ENCODE results near the gene PPP1R2. TPM values are rescaled to one million over a fixed set of nuclear protein-coding genes. Genes with fewer than 3 reads are reported as not detected.

Gene PPP1R2
- total and polyA plus RNA-seq, 2 donors from 2014 or later: 34.0 to 49.0 TPM

DNA sequence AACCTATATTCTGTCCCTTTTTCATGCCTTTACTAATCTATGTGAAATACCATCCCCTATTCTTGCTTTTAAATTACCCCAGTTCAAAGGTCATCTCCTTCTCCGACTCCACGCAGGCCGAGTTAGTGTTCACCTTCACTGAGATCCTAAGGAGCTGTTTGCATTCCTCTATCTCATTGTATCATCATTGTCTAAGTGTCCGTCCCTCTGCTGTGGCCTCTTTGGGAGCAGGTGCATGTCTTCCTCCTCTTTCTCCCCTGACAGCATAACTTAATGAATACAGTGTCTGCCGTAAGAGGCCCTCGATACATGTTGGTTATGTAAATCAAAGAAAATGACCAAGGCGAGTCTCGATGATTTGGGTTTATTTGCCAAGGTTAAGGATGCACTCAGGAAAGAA, 4.9 kb upstream of the PPP1R2 start:
- FAIRE-seq (no peak), DNase-seq (no peak)
- no peak overlapping the region for H3K27ac ChIP-seq (ENCODE audit: low read depth in 2 of 2, low read length in 2 of 2)
- H3K27me3 ChIP-seq (ENCODE audit: control insufficient read depth, insufficient read depth, low read length): no peaks in the 10 kb centered on the region
- TF ChIP-seq, protein P1, sequence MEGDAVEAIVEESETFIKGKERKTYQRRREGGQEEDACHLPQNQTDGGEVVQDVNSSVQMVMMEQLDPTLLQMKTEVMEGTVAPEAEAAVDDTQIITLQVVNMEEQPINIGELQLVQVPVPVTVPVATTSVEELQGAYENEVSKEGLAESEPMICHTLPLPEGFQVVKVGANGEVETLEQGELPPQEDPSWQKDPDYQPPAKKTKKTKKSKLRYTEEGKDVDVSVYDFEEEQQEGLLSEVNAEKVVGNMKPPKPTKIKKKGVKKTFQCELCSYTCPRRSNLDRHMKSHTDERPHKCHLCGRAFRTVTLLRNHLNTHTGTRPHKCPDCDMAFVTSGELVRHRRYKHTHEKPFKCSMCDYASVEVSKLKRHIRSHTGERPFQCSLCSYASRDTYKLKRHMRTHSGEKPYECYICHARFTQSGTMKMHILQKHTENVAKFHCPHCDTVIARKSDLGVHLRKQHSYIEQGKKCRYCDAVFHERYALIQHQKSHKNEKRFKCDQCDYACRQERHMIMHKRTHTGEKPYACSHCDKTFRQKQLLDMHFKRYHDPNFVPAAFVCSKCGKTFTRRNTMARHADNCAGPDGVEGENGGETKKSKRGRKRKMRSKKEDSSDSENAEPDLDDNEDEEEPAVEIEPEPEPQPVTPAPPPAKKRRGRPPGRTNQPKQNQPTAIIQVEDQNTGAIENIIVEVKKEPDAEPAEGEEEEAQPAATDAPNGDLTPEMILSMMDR (IDR thresholded peaks at IDR 0.05; ENCODE audit: borderline replicate concordance, extremely low read depth, insufficient read depth): no peak
- H3K4me3 ChIP-seq (ENCODE audit: low read length in 3 of 3): no peak overlapping the region
- intact Hi-C loops (cut with DNase I): no loop called here
- H3K9ac ChIP-seq (ENCODE audit: low read length in 3 of 3): no peak overlapping the region
- peaks cover 2 to 12% (median 9%) of the 10 kb centered on the region in 3 donors for H3K4me1 ChIP-seq (ENCODE audit: control insufficient read depth in 2 of 3, insufficient read depth in 2 of 3, low read depth in 1 of 3, low read length in 3 of 3)
- H3K9me3 ChIP-seq (ENCODE audit: control insufficient read depth in 2 of 3, insufficient read depth in 1 of 3, low read length in 3 of 3): no peaks in the 10 kb centered on the region
- H3K36me3 ChIP-seq (ENCODE audit: control insufficient read depth in 2 of 3, insufficient read depth in 3 of 3, low read length in 3 of 3): no peaks in the 10 kb centered on the region

DNA sequence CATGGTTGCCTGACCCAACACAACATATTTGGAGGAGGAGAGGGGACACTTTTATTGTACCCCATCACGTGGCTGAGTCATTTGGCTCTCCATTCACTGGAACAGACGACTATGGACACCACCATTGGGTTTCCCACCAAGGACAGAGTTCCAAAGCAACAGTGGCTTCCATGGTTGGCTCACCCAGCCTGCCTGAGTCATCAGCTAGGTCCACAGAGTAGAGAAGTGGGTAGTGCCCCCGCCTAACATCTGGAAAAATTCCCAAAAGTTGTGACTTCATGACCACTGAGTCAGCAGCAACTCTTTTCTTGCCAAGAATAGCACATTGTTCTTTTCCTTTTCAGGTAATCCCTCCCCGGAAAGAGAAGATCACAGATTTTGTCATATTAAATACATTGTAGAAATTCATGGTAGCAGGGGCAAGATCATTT, 3.0 kb upstream of the PPP1R2 start:
- no peak overlapping the region for H3K27ac ChIP-seq (ENCODE audit: low read depth in 2 of 2, low read length in 2 of 2)
- H3K27me3 ChIP-seq (ENCODE audit: control insufficient read depth, insufficient read depth, low read length): no peaks in the 10 kb centered on the region
- no peak overlapping the region for H3K4me3 ChIP-seq (ENCODE audit: low read length in 3 of 3)
- peak in 1 of 5 donors; percentile 82 for DNase-seq
- FAIRE-seq: no peak
- no peak overlapping the region for H3K9ac ChIP-seq (ENCODE audit: low read length in 3 of 3)
- H3K9me3 ChIP-seq (ENCODE audit: control insufficient read depth in 2 of 3, insufficient read depth in 1 of 3, low read length in 3 of 3): no peaks in the 10 kb centered on the region
- H3K36me3 ChIP-seq (ENCODE audit: control insufficient read depth in 2 of 3, insufficient read depth in 3 of 3, low read length in 3 of 3): no peaks in the 10 kb centered on the region
- H3K4me1 ChIP-seq (ENCODE audit: control insufficient read depth in 2 of 3, insufficient read depth in 2 of 3, low read depth in 1 of 3, low read length in 3 of 3): peaks cover 2 to 12% (median 11%) of the 10 kb centered on the region in 3 donors
- intact Hi-C loops (cut with DNase I): no loop called here
- TF ChIP-seq, protein P1 (IDR thresholded peaks at IDR 0.05; ENCODE audit: borderline replicate concordance, extremely low read depth, insufficient read depth): no peak

DNA sequence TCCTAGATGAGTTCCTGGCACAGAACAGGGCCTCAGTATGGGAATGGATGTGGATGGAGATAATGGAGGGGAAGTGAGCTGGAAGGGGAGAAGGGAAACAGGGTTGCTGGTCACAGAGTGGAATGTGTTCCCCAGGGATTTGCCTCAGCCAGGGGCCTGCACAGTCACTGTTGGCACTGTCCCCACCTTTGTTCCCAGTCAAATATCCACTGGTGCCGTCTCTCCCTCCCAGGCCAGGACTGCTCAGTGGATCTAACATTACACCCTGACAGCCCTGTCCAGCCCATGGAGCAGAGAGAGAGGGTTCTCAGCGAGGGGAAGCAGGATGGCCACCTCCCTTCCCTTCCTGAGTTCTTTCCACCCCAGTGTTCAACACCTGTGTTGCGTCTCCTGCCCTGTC, 1.5 kb upstream of the PPP1R2 start:
- Histone ChIP-seq H3K9me3 (ENCODE audit: control insufficient read depth in 2 of 3, insufficient read depth in 1 of 3, low read length in 3 of 3) (no peaks in the 10 kb centered on the region), H3K9ac (ENCODE audit: low read length in 3 of 3) (no peak overlapping the region), H3K4me1 (ENCODE audit: control insufficient read depth in 2 of 3, insufficient read depth in 2 of 3, low read depth in 1 of 3, low read length in 3 of 3) (peaks cover 0 to 12% (median 7%) of the 10 kb centered on the region in 3 donors), H3K27ac (ENCODE audit: low read depth in 2 of 2, low read length in 2 of 2) (no peak overlapping the region), H3K36me3 (ENCODE audit: control insufficient read depth in 2 of 3, insufficient read depth in 3 of 3, low read length in 3 of 3) (no peaks in the 10 kb centered on the region), H3K4me3 (ENCODE audit: low read length in 3 of 3) (no peak overlapping the region), H3K27me3 (ENCODE audit: control insufficient read depth, insufficient read depth, low read length) (no peaks in the 10 kb centered on the region)
- TF ChIP-seq, protein P1 (IDR thresholded peaks at IDR 0.05; ENCODE audit: borderline replicate concordance, extremely low read depth, insufficient read depth): no peak
- intact Hi-C loops (cut with DNase I): no loop called here
- FAIRE-seq: no peak
- DNase-seq: peak in 1 of 5 donors; percentile 76

DNA sequence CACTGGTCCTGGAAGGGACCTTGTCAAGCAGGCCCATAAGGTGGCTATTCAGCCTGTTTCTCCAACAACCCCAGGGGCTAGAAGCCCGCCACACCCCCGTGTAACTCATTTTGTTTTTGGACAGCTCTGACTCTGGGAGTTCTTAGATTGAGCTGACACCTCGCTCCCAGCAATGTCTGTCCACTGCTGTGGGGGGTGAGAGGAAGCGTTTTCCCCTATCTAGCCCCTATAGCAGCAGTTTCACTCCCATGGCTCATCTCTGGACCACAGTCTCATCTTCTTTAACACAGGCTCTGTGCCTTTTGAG, 1.1 kb upstream of the PPP1R2 start:
- FAIRE-seq (no peak), DNase-seq (no peak)
- no peaks in the 10 kb centered on the region for H3K9me3 ChIP-seq (ENCODE audit: control insufficient read depth in 2 of 3, insufficient read depth in 1 of 3, low read length in 3 of 3)
- no peaks in the 10 kb centered on the region for H3K27me3 ChIP-seq (ENCODE audit: control insufficient read depth, insufficient read depth, low read length)
- H3K9ac ChIP-seq (ENCODE audit: low read length in 3 of 3): no peak overlapping the region
- intact Hi-C loops (cut with DNase I): no loop called here
- no peak overlapping the region for H3K27ac ChIP-seq (ENCODE audit: low read depth in 2 of 2, low read length in 2 of 2)
- peak overlapping the region in 1 of 3 donors; percentile 90 for H3K4me3 ChIP-seq (ENCODE audit: low read length in 3 of 3)
- no peaks in the 10 kb centered on the region for H3K36me3 ChIP-seq (ENCODE audit: control insufficient read depth in 2 of 3, insufficient read depth in 3 of 3, low read length in 3 of 3)
- peaks cover 0 to 12% (median 7%) of the 10 kb centered on the region in 3 donors for H3K4me1 ChIP-seq (ENCODE audit: control insufficient read depth in 2 of 3, insufficient read depth in 2 of 3, low read depth in 1 of 3, low read length in 3 of 3)
- TF ChIP-seq, protein P1 (IDR thresholded peaks at IDR 0.05; ENCODE audit: borderline replicate concordance, extremely low read depth, insufficient read depth): no peak
